Testis (tissue), 3 donors: ENCODE measurements around the gene CBFA2T3. TPM values are rescaled to one million over a fixed set of nuclear protein-coding genes. Genes with fewer than 3 reads are reported as not detected.
"Not testable (repeated sequence)": the region's sequence is repeated elsewhere in the genome, so short reads cannot be mapped to it uniquely, and the experiment has no call there.

Source experiments
- DNase-seq: peaks from one replicate; pipeline ENCODE4 v3.0.0-alpha.2; 2019
- H3K27ac ChIP-seq, 2 donors: fragments of 200-600 bp; sonication (generic); one replicate each; pipeline ENCODE4 v1.5.1; 2019
- H3K27me3 ChIP-seq: fragments of 200-600 bp; sonication (generic); one replicate; pipeline ENCODE4 v1.5.1; 2019
- H3K36me3 ChIP-seq: fragments of 200-600 bp; sonication (generic); one replicate; pipeline ENCODE4 v1.5.1; 2017; ENCODE audit warnings: low read depth; ENCODE audit errors: missing control alignments
- H3K4me1 ChIP-seq: fragments of 200-600 bp; sonication (generic); one replicate; pipeline ENCODE4 v1.5.1; 2019
- H3K4me3 ChIP-seq, 2 donors: fragments of 200-600 bp; sonication (generic); one replicate each; pipeline ENCODE4 v1.5.1; 2017 to 2019
- H3K9me3 ChIP-seq: fragments of 200-600 bp; sonication (generic); one replicate; pipeline ENCODE4 v1.5.1; 2017
- POLR2A ChIP-seq: fragments of 450-650 bp; IDR thresholded peaks from one replicate; pipeline ENCODE4 v1.6.1; 2017; ENCODE audit warnings: antibody characterized with exemption, mild to moderate bottlenecking, moderate library complexity
- WGBS, 2 donors: methylation state at CpG; one replicate each; pipeline ENCODE4 v1.1.5; 2018; 5-methylcytosine and 5-hydroxymethylcytosine counted together
- intact Hi-C: fragments of 100-400 bp; cut with DNase I; formaldehyde crosslinking; loops from one replicate; pipeline ENCODE4 v1.15.1; 2023; ENCODE audit warnings: low total_unique reads
- polyA plus RNA-seq: library from polyadenylated mRNA; stranded (reverse); fragments of 350-450 nt; fragmentation: Illumina TruSeq; extraction: RNeasy Lipid Tissue Mini Kit (QIAGEN cat#74804); gene quantifications from one replicate; pipeline ENCODE4 v1.2.3, GENCODE V29; 2014; ENCODE audit warnings: low read depth, low replicate concordance; ENCODE audit not compliant: insufficient read depth
- total RNA-seq, 2 donors: library from RNA; depleted of rRNA; stranded (reverse); fragments of >200 nt; gene quantifications; one replicate each; pipeline ENCODE4 v1.2.3, GENCODE V29; 2016
- TF ChIP-seq, protein P1 (sequence below), 3 experiments: fragments of 450-650 bp in 2 of 3; fragments of 200-600 bp in 1 of 3; sonication (generic) in 1 of 3; IDR thresholded peaks; one replicate each; pipeline ENCODE4 v1.5.1; 2016 to 2019; ENCODE audit warnings: antibody characterized with exemption in 3 of 3, mild to moderate bottlenecking in 2 of 3, moderate library complexity in 1 of 3

Gene CBFA2T3
- total and polyA plus RNA-seq, 3 donors from 2014 or later, result 7.1 to 11.9 (median 9.2) TPM

DNA sequence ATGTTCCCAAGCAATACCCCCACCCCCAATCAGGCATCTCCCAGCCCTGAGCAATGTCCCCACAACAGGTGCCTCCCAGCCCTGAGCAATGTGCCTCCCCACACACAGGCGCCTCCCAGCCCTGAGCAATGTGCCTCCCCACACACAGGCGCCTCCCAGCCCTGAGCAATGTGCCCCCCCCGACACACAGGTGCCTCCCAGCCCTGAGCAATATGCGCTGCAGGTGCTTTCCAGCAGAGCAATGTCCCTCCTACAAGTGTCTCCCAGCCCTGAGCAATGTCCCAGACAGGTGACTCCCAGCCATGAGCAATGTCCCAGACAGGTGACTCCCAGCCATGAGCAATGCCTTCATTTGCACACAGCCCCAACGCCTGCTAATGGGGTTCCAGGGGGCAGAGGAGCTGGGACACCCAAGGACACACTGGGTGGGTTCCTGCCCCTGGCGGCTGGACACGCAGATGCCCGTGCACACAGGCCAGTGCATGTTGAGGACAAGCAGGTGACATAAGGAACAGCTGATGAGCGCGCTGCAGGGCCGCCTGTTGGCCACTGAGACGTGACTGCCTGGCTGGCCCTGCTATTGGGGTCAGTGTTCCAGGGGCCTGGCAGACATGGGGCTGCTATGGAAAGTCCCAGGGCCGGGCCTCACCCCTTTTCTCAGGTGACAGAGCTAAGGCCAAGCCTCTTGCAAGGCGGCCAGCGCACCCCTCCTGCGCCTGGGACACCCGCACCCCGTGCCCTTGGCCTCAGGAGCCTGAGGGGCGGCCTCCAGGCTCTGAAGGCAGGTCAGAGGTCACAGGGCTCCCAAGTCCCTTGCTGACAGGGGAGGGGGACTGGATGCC, 83.7 kb downstream of the CBFA2T3 start:
- Histone ChIP-seq H3K27ac (no peak overlapping the region), H3K9me3 (no peaks in the 10 kb centered on the region), H3K4me1 (no peaks in the 10 kb centered on the region), H3K27me3 (no peaks in the 10 kb centered on the region), H3K4me3 (no peak overlapping the region), H3K36me3 (no peaks in the 10 kb centered on the region)
- no peak for DNase-seq
- no peak for TF ChIP-seq POLR2A
- TF ChIP-seq, protein P1, sequence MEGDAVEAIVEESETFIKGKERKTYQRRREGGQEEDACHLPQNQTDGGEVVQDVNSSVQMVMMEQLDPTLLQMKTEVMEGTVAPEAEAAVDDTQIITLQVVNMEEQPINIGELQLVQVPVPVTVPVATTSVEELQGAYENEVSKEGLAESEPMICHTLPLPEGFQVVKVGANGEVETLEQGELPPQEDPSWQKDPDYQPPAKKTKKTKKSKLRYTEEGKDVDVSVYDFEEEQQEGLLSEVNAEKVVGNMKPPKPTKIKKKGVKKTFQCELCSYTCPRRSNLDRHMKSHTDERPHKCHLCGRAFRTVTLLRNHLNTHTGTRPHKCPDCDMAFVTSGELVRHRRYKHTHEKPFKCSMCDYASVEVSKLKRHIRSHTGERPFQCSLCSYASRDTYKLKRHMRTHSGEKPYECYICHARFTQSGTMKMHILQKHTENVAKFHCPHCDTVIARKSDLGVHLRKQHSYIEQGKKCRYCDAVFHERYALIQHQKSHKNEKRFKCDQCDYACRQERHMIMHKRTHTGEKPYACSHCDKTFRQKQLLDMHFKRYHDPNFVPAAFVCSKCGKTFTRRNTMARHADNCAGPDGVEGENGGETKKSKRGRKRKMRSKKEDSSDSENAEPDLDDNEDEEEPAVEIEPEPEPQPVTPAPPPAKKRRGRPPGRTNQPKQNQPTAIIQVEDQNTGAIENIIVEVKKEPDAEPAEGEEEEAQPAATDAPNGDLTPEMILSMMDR (IDR thresholded peaks at IDR 0.05), result no peak
- intact Hi-C loops, result no loop called here
- WGBS, 2 donors, result 81 to 87% methylated on average over 3 to 19 of the region's 19 CpGs

DNA sequence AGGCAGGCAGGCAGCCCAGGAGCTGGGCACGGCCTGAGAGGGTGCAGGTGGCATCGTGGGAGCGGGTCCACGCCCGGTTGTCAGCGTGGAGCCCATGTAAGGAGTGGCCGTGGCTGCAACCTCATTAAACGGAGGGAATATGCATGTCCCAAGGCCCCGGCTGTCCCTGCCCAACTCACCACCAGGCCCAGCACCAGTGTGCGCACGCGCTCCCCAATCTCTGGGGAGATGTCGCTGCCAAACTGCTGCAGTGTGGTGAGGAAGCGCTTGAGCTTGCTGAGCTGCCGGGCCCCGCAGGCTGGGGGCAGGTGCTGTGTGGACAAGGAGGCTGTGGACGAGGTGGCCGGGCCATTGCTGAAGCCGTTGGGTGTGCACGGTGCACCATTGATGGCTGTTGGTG, 84.9 kb downstream of the CBFA2T3 start:
- no peaks in the 10 kb centered on the region for H3K36me3 ChIP-seq
- H3K27ac ChIP-seq, result no peak overlapping the region
- DNase-seq, result no peak
- intact Hi-C loops, result no loop called here
- no peaks in the 10 kb centered on the region for H3K9me3 ChIP-seq
- no peaks in the 10 kb centered on the region for H3K27me3 ChIP-seq
- H3K4me1 ChIP-seq, result peaks cover 6% of the 10 kb centered on the region
- no peak overlapping the region for H3K4me3 ChIP-seq
- 92 to 97% methylated on average over 7 to 20 of the region's 20 CpGs for WGBS, 2 donors
- TF ChIP-seq POLR2A, result no peak
- TF ChIP-seq, protein P1 (IDR thresholded peaks at IDR 0.05), result no peak

DNA sequence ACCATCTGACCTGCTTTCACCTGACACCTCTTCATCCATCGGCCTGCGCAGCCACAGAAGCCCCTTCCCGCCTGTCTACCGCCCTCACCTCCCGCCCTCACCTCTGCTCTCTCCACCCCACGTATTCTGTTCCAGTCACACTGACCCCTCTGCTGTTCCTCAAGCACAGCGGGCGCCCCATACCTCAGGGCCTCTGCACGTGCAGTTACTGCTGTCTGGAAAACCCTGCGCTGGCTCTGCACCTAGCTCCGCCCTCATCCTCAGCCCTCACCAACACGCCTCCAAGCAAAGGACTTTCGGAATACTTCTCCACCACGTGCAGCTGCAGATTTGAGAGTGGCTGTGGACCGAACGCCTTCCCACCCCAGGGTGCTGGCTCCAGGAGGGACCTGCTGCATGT, 85.9 kb downstream of the CBFA2T3 start:
- Histone ChIP-seq H3K36me3 (no peaks in the 10 kb centered on the region), H3K4me3 (no peak overlapping the region), H3K9me3 (no peaks in the 10 kb centered on the region), H3K27me3 (no peaks in the 10 kb centered on the region), H3K4me1 (peaks cover 6% of the 10 kb centered on the region), H3K27ac (no peak overlapping the region)
- intact Hi-C loops, result no loop called here
- DNase-seq, result no peak
- WGBS, 2 donors, result 84 to 94% methylated on average over 15 to 16 of the region's 16 CpGs
- TF ChIP-seq POLR2A, result no peak
- TF ChIP-seq, protein P1 (IDR thresholded peaks at IDR 0.05), result no peak

DNA sequence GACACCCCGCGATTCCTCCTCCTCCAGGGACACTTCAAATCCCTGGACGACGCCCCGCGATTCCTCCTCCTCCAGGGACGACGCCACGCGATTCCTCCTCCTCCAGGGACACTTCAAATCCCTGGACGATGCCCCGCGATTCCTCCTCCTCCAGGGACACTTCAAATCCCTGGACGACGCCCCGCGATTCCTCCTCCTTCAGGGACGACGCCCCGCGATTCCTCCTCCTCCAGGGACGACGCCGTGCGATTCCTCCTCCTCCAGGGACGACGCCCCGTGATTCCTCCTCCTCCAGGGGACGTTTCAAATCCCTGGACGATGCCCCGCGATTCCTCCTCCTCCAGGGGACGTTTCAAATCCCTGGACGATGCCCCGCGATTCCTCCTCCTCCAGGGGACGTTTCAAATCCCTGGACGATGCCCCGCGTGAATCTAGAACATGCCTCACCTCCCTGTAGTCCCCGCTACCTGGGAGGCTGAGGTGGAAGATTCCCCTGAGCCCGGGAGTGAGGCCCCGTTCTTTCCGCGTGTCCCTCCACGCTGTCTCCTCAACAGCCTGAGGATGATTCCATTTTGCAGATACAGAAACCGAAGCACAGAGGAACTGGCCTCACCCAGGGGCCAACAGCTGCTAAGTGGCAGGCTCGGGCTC, 87.2 kb downstream of the CBFA2T3 start:
- H3K27ac ChIP-seq, H3K4me3 ChIP-seq, H3K4me1 ChIP-seq, H3K9me3 ChIP-seq, H3K27me3 ChIP-seq, DNase-seq, H3K36me3 ChIP-seq, intact Hi-C loops: not testable (repeated sequence)
- 93 to 94% methylated on average over 48 of the region's 48 CpGs for WGBS, 2 donors

DNA sequence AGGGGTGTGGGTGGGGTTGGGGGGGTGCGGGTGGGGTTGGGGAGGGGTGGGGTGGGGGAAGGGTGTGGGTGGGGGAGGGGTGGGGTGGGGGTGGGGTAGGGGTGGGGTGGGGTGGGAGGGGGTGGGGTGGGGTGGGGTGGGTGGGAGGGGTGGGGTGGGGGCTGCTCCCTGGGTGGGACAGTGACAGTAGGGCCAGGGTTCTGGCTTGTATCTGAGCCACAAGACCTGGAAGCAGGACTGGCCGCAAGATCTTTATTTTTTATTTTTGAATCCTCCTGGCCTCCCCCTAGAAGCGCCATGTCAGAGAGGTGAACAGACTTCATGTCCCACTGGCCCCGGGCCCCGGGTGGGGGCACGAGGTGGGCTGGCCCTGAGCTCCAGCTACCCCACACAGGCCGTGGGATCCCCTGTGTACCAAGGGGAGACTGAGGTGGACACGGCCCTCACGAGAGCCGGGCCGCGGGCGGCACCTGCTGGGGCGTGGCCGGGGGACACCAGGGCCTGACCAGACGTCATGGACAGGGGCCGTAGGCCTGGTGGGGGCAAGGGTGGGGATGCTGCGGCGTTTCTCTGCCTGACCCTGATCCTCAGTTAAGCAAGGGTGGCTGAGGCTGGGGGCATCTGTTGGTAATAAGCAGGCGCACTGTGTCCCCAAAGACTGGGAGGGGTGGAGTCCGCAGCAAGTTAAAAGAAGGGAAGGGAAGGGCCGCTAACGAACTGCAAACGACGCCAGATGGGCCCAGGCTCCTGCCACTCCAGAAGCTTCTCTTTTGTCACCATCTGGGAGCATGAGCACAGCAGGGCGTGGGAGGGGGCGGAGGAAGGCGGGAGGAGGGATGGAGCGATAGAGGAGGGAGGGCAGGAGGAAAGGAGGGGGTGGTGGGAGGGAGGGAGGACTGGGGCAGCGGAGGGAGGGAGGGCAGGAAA, 88.3 kb downstream of the CBFA2T3 start:
- H3K27me3 ChIP-seq, result no peaks in the 10 kb centered on the region
- H3K27ac ChIP-seq, result no peak overlapping the region
- WGBS, 2 donors, result 80 to 85% methylated on average over 19 to 29 of the region's 30 CpGs
- H3K36me3 ChIP-seq, result no peaks in the 10 kb centered on the region
- intact Hi-C loops, result no loop called here
- no peak for DNase-seq
- TF ChIP-seq, protein P1 (IDR thresholded peaks at IDR 0.05), result no peak
- no peak for TF ChIP-seq POLR2A
- H3K4me1 ChIP-seq, result peaks cover 6% of the 10 kb centered on the region
- H3K9me3 ChIP-seq, result no peaks in the 10 kb centered on the region
- no peak overlapping the region for H3K4me3 ChIP-seq
